ENCODE results near the gene WNT5B. TPM values are rescaled to one million over a fixed set of nuclear protein-coding genes. Genes with fewer than 3 reads are reported as not detected.

Gene WNT5B
- total and polyA plus RNA-seq, 4 donors: 0.59 to 2.4 (median 0.97) TPM

- Histone ChIP-seq H3K4me3 (ENCODE audit: low read depth in 1 of 3, low read length in 3 of 3) (no peak overlapping the region), H3K4me1 (ENCODE audit: control insufficient read depth in 4 of 4, insufficient read depth in 4 of 4, low read length in 3 of 4) (peaks cover 5 to 52% (median 37%) of the 10 kb centered on the region in 4 donors), H3K9ac (ENCODE audit: low read depth in 1 of 2, low read length in 2 of 2) (no peak overlapping the region), H3K36me3 (ENCODE audit: control insufficient read depth in 4 of 4, insufficient read depth in 3 of 4, low read depth in 1 of 4, low read length in 3 of 4) (no peaks in the 10 kb centered on the region), H3K9me3 (ENCODE audit: control insufficient read depth in 4 of 4, low read length in 3 of 4) (no peaks in the 10 kb centered on the region), H3K27ac (ENCODE audit: low read depth in 1 of 2, low read length in 2 of 2) (peak overlapping the region; percentile 36 to 66), H3K27me3 (ENCODE audit: control insufficient read depth in 4 of 4, insufficient read depth in 4 of 4, low read length in 3 of 4) (no peaks in the 10 kb centered on the region)
- DNase-seq (ENCODE audit: low spot score): no peak
- WGBS: 95% methylated on average over 3 of the region's 3 CpGs
- TF ChIP-seq JUND (IDR thresholded peaks at IDR 0.05) (no peak), MAX (IDR thresholded peaks at IDR 0.05) (no peak), NR2F2 (IDR thresholded peaks at IDR 0.05) (no peak), SP1 (IDR thresholded peaks at IDR 0.05) (no peak), REST (IDR thresholded peaks at IDR 0.05) (no peak), ZBTB33 (IDR thresholded peaks at IDR 0.05) (no peak), FOXA2 (IDR thresholded peaks at IDR 0.05) (no peak), CTCF (IDR thresholded peaks at IDR 0.05; ENCODE audit: low read depth, low read length, missing input control) (no peak), TAF1 (conservative IDR thresholded peaks at IDR 0.05) (no peak), HNF4G (IDR thresholded peaks at IDR 0.05) (no peak), YY1 (IDR thresholded peaks at IDR 0.05) (no peak), HNF4A (conservative IDR thresholded peaks at IDR 0.05) (no peak), GABPA (IDR thresholded peaks at IDR 0.05 in 1 of 2, conservative IDR thresholded peaks at IDR 0.05 in 1 of 2) (no peak)
Measured at GRCh38 chr12:1607940-1608712, 20.9 kb upstream of the WNT5B start.

- Histone ChIP-seq H3K9ac (ENCODE audit: low read depth in 1 of 2, low read length in 2 of 2) (no peak overlapping the region), H3K9me3 (ENCODE audit: control insufficient read depth in 4 of 4, low read length in 3 of 4) (no peaks in the 10 kb centered on the region), H3K27ac (ENCODE audit: low read depth in 1 of 2, low read length in 2 of 2) (peak overlapping the region; percentile 36 to 66), H3K4me1 (ENCODE audit: control insufficient read depth in 4 of 4, insufficient read depth in 4 of 4, low read length in 3 of 4) (peaks cover 5 to 49% (median 37%) of the 10 kb centered on the region in 4 donors), H3K36me3 (ENCODE audit: control insufficient read depth in 4 of 4, insufficient read depth in 3 of 4, low read depth in 1 of 4, low read length in 3 of 4) (no peaks in the 10 kb centered on the region), H3K4me3 (ENCODE audit: low read depth in 1 of 3, low read length in 3 of 3) (no peak overlapping the region), H3K27me3 (ENCODE audit: control insufficient read depth in 4 of 4, insufficient read depth in 4 of 4, low read length in 3 of 4) (no peaks in the 10 kb centered on the region)
- WGBS: 14% methylated on average over 5 of the region's 5 CpGs
- TF ChIP-seq HNF4G (IDR thresholded peaks at IDR 0.05) (no peak), FOXA1 (IDR thresholded peaks at IDR 0.05) (peak; percentile 18), YY1 (IDR thresholded peaks at IDR 0.05) (peak; percentile 33), HNF4A (conservative IDR thresholded peaks at IDR 0.05) (no peak), RXRA (IDR thresholded peaks at IDR 0.05) (peak in 1 of 2 donors; percentile 24)
- no peak for DNase-seq (ENCODE audit: low spot score)
Measured at GRCh38 chr12:1608713-1609119, 20.3 kb upstream of the WNT5B start.
